ENCODE results near the gene STAT3. TPM values are rescaled to one million over a fixed set of nuclear protein-coding genes. Genes with fewer than 3 reads are reported as not detected.
A peak's percentile ranks its signal among the peaks of the same experiment; 100 is the strongest.
"Not testable (repeated sequence)": the region's sequence is repeated elsewhere in the genome, so short reads cannot be mapped to it uniquely, and the experiment has no call there.

The STAT3 gene
- total RNA-seq, 1 experiment from 2014 or later: 112 TPM

- no peak for DNase-seq (ENCODE audit: low read depth)
These were observed 87.2 kb downstream of the STAT3 start for GRCh38 chr17:42301022-42301421.

- DNase-seq (ENCODE audit: low read depth): not testable (repeated sequence)
These were observed 88.3 kb downstream of the STAT3 start for GRCh38 chr17:42299913-42300312.

- DNase-seq (ENCODE audit: low read depth): not testable (repeated sequence)
These were observed 88.9 kb downstream of the STAT3 start for GRCh38 chr17:42299361-42299760.

GRCh38 chr17:42297775-42298174, 90.5 kb downstream of the STAT3 start:
- DNase-seq (ENCODE audit: low read depth): not testable (repeated sequence)

- DNase-seq (ENCODE audit: low read depth): no peak
These were observed 92.2 kb downstream of the STAT3 start for GRCh38 chr17:42296012-42296411.

- DNase-seq (ENCODE audit: low read depth): no peak
These were observed 93.5 kb downstream of the STAT3 start for GRCh38 chr17:42294469-42295398.

- no peak for DNase-seq (ENCODE audit: low read depth)
These were observed 97.1 kb downstream of the STAT3 start for GRCh38 chr17:42291129-42291528.

GRCh38 chr17:42290577-42290976, 97.7 kb downstream of the STAT3 start:
- no peak for DNase-seq (ENCODE audit: low read depth)

- no peak for DNase-seq (ENCODE audit: low read depth)
These were observed 98.5 kb downstream of the STAT3 start for GRCh38 chr17:42289611-42290181.

GRCh38 chr17:42288803-42289610, 99.2 kb downstream of the STAT3 start:
- no peak for DNase-seq (ENCODE audit: low read depth)

GRCh38 chr17:42287977-42288802, 100.1 kb downstream of the STAT3 start, which contains the start of gene STAT5A:
TSS of gene STAT5A (plus strand) at chr17:42288498. CDS start at chr17:42289412, 914 bp downstream.
- DNase-seq (ENCODE audit: low read depth): peak; percentile 67

- DNase-seq (ENCODE audit: low read depth): no peak
These were observed 100.8 kb downstream of the STAT3 start for GRCh38 chr17:42287305-42287976.

GRCh38 chr17:42286411-42287221, 101.6 kb downstream of the STAT3 start:
- no peak for DNase-seq (ENCODE audit: low read depth)

GRCh38 chr17:42285346-42286050, 102.7 kb downstream of the STAT3 start:
- no peak for DNase-seq (ENCODE audit: low read depth)

GRCh38 chr17:42284566-42284965, 103.7 kb downstream of the STAT3 start:
- no peak for DNase-seq (ENCODE audit: low read depth)

GRCh38 chr17:42284024-42284369, 104.2 kb downstream of the STAT3 start:
- no peak for DNase-seq (ENCODE audit: low read depth)

- no peak for DNase-seq (ENCODE audit: low read depth)
These were observed 104.8 kb downstream of the STAT3 start for GRCh38 chr17:42283241-42284023.

- no peak for DNase-seq (ENCODE audit: low read depth)
These were observed 105.7 kb downstream of the STAT3 start for GRCh38 chr17:42282478-42283080.

Data from M059J (cell line).